Measurements from ENCODE around the gene PDE3B.
"Not testable (repeated sequence)": the region's sequence is repeated elsewhere in the genome, so short reads cannot be mapped to it uniquely, and the experiment has no call there.

PDE3B gene

GRCh38 chr11:14852571-14853177, 209.1 kb downstream of the PDE3B start:
- TF ChIP-seq, protein P1, sequence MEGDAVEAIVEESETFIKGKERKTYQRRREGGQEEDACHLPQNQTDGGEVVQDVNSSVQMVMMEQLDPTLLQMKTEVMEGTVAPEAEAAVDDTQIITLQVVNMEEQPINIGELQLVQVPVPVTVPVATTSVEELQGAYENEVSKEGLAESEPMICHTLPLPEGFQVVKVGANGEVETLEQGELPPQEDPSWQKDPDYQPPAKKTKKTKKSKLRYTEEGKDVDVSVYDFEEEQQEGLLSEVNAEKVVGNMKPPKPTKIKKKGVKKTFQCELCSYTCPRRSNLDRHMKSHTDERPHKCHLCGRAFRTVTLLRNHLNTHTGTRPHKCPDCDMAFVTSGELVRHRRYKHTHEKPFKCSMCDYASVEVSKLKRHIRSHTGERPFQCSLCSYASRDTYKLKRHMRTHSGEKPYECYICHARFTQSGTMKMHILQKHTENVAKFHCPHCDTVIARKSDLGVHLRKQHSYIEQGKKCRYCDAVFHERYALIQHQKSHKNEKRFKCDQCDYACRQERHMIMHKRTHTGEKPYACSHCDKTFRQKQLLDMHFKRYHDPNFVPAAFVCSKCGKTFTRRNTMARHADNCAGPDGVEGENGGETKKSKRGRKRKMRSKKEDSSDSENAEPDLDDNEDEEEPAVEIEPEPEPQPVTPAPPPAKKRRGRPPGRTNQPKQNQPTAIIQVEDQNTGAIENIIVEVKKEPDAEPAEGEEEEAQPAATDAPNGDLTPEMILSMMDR (conservative IDR thresholded peaks at IDR 0.05; ENCODE audit: low read depth, low read length) = no peak
- H3K4me3 ChIP-seq (ENCODE audit: low read depth, low read length) = no peak overlapping the region
- no peak for DNase-seq (ENCODE audit: low read depth)

DNA sequence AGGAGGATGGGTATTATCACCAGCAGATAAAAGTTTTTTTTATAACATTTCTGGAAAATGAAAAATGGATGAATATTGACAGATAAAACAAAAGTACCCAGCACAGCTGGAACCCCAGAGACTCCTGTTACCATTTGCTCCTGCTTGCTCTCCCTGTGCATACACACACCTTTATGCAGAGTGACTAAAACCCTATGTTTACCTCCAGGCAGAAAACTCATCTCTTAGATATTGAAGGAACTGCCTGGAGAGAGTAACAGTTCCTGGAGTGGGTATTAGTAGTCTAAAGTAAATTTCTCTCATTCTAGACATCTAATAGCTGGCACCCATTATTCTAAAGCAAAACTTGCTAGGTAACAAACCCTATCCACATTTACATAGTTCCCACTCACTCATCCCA, 210.5 kb downstream of the PDE3B start:
- no peak for DNase-seq (ENCODE audit: low read depth)
- H3K4me3 ChIP-seq (ENCODE audit: low read depth, low read length) = no peak overlapping the region
- TF ChIP-seq, protein P1 (conservative IDR thresholded peaks at IDR 0.05; ENCODE audit: low read depth, low read length) = no peak

- H3K4me3 ChIP-seq (ENCODE audit: low read depth, low read length) = no peak overlapping the region
- no peak for DNase-seq (ENCODE audit: low read depth)
- TF ChIP-seq, protein P1 (conservative IDR thresholded peaks at IDR 0.05; ENCODE audit: low read depth, low read length) = no peak
Observed at GRCh38 chr11:14855890-14856289, 212.3 kb downstream of the PDE3B start.

DNA sequence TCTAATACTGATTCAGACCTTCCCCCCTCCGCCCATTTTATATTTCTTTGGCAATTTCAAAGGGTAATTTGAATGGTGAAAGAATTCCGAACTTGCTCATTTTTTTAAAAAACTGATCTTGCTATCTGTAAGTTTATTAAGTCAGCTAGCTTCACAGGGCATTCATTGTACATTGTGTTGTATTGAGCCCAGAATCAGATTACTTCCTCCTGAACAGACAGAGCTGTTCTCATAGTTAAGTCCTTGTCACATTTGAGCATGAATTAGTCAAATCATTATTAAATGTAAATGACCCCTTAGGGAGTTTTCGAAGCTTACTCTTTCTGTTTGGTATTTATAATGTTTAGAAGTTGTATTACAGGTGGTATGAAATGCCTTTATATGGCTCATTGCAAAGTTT, 214.0 kb downstream of the PDE3B start:
- no peak for DNase-seq (ENCODE audit: low read depth)
- H3K4me3 ChIP-seq (ENCODE audit: low read depth, low read length) = no peak overlapping the region
- TF ChIP-seq, protein P1 (conservative IDR thresholded peaks at IDR 0.05; ENCODE audit: low read depth, low read length) = no peak

- TF ChIP-seq, protein P1 (conservative IDR thresholded peaks at IDR 0.05; ENCODE audit: low read depth, low read length) = no peak
- H3K4me3 ChIP-seq (ENCODE audit: low read depth, low read length) = no peak overlapping the region
- DNase-seq (ENCODE audit: low read depth) = no peak
Observed at GRCh38 chr11:14858404-14858803, 214.8 kb downstream of the PDE3B start.

DNA sequence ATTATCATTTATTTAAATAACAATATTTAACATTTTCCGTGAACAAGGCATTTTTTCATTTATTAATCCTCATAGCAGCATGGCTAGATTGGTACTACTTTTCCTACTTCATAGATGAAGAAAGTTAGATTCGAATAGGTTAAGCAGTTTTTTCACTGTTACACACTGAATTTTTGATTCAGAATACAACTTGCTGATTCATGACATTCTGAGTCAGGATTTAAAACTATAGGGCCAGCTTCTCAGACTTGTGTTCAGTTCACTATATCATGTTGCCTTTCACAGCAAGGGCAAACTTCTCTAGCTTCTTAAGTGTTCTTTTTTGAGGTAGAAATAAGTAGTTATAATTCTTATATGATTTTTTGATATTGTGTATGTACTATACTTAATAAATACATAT, 216.9 kb downstream of the PDE3B start:
- no peak overlapping the region for H3K4me3 ChIP-seq (ENCODE audit: low read depth, low read length)
- DNase-seq (ENCODE audit: low read depth) = no peak
- TF ChIP-seq, protein P1 (conservative IDR thresholded peaks at IDR 0.05; ENCODE audit: low read depth, low read length) = no peak

- H3K4me3 ChIP-seq (ENCODE audit: low read depth, low read length) = no peak overlapping the region
- no peak for DNase-seq (ENCODE audit: low read depth)
- TF ChIP-seq, protein P1 (conservative IDR thresholded peaks at IDR 0.05; ENCODE audit: low read depth, low read length) = no peak
Observed at GRCh38 chr11:14861680-14862079, 218.1 kb downstream of the PDE3B start.

GRCh38 chr11:14863775-14864174, 220.2 kb downstream of the PDE3B start:
- not testable (repeated sequence) for H3K4me3 ChIP-seq (ENCODE audit: low read depth, low read length); DNase-seq (ENCODE audit: low read depth)

All from choroid plexus epithelial cell (primary cell).